ENCODE data around the gene NXNL2.

Gene NXNL2

GRCh38 chr9:88578121-88579049, 43.4 kb downstream of the NXNL2 start:
- DNase-seq (ENCODE audit: low read depth in 1 of 2, low spot score in 1 of 2) = peak; percentile 52

GRCh38 chr9:88579050-88579715, 44.2 kb downstream of the NXNL2 start:
- DNase-seq (ENCODE audit: low read depth in 1 of 2, low spot score in 1 of 2) = no peak

DNA sequence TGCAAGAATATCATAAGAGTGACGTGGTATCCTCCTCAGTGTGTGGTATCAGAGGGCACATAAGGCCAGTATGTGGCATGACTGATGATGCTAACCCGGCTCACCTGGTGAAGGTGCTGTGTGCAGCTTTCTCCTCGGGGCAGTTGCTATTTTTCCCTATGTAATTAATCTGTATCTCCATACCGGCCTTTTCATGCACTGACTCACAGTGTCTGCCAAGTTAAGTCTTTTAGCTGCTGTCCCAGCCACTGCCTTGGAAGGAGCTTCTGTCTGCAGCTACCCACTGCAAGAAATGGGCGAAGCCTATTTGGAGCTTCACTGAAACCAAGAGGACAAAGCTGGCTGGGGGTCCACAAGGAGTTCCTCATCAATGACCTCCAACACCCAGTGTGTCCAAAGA, 46.0 kb downstream of the NXNL2 start:
- no peak for DNase-seq (ENCODE audit: low read depth in 1 of 2, low spot score in 1 of 2)

- DNase-seq (ENCODE audit: low read depth in 1 of 2, low spot score in 1 of 2) = no peak
These were observed 49.1 kb downstream of the NXNL2 start for GRCh38 chr9:88583901-88584596.

DNA sequence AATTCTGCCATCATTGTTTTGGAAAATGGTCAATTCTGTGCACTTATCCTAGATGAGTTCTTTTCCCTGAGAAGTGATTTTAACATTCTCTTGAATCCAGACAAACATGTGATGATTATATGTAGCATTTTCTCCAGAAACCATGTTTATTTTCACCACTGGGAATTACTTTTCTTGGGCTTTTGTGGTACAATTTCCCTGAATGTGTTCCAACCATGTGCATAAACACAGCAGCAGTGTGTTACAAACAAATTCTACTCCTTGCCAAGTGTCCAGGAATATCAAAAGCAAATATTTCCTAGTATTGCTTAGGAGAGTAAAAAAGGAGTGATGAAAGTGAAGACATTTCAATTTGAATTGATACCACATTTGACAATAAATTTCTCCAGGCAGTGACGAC, 50.4 kb downstream of the NXNL2 start:
- no peak for DNase-seq (ENCODE audit: low read depth in 1 of 2, low spot score in 1 of 2)

GRCh38 chr9:88586452-88586851, 51.5 kb downstream of the NXNL2 start:
- no peak for DNase-seq (ENCODE audit: low read depth in 1 of 2, low spot score in 1 of 2)

DNA sequence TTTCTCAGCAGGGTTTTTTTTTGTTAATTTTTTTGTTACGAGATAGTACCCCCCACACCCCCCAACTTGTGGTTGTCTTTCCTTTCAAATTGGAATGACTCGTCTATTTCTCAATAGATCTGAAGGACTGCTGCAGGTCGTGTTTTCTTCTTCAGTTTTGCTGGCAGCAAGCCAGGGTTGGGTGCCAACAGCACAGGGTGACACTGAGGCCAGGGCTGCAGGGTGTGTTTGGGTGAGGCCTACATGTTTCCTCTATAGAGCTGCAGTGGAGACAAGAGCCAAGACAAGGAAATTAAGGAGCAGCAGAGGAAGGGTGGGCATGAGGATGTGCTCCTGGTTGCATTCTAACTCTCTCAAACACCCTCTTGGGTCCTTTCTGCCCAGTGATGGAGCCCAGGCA, 52.2 kb downstream of the NXNL2 start:
- no peak for DNase-seq (ENCODE audit: low read depth in 1 of 2, low spot score in 1 of 2)

GRCh38 chr9:88587885-88588649, 53.1 kb downstream of the NXNL2 start:
- DNase-seq (ENCODE audit: low read depth in 1 of 2, low spot score in 1 of 2) = no peak

DNA sequence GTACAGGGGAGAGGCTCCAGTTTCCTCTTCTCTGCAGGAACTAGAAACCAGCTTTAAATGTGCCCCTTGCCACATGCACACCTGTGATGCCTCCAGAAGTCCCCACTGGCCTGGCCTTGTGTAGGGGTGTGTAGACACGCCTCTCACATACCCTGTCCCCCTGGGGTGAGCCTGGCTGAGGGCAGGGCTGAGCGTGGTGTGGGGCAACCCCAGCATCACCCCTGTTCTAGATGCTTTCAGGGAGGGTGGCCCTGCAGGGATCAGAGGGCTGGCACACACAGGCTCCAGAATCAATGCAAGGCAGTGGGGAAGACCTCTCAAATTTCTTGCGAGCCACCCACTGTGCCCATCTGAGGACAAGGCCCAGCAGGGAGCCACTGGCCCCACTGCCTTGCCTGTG, 54.7 kb downstream of the NXNL2 start:
- no peak for DNase-seq (ENCODE audit: low read depth in 1 of 2, low spot score in 1 of 2)

GRCh38 chr9:88590558-88591146, 55.7 kb downstream of the NXNL2 start:
- no peak for DNase-seq (ENCODE audit: low read depth in 1 of 2, low spot score in 1 of 2)

DNA sequence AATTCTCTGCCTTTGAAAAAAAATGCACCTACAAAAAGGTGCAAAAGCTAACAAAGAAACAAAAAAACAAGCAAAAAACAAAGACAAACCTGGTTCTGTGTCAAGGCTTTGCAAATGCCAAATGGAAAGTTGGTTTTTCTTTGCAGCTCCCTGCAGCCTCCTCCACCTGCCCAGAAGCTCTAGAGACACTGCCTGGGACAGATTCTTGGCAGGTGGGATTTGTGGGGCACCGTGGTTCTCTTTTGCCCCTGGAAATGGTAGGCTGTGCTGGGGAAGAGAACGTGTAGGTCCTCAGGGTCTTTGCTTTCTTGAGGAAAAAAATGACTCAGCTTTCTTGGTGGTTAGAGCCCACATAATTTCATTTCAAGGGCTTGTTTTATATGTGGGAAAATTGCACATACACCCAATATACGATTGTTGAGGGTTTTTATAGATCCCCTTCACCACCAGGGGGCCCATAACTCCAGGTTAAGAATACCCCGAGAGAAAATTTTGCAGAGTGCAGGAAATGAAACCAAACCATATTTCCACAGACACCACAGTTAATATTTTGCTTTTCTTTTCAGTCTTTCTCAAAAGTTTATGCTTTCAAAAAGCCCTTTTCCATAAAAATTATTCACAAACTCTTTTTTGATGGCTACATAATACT, 58.7 kb downstream of the NXNL2 start:
- DNase-seq (ENCODE audit: low read depth in 1 of 2, low spot score in 1 of 2) = peak in 1 of 2 donors; percentile 63
